ENCODE results near the gene FOXP1. TPM values are rescaled to one million over a fixed set of nuclear protein-coding genes. Genes with fewer than 3 reads are reported as not detected.

Gene FOXP1
- total and polyA plus RNA-seq, 2 of the 8 experiments (the other 6 are each of a cell fraction or from before 2014, with no cell fraction given): 13.9 to 25.4 TPM

DNA sequence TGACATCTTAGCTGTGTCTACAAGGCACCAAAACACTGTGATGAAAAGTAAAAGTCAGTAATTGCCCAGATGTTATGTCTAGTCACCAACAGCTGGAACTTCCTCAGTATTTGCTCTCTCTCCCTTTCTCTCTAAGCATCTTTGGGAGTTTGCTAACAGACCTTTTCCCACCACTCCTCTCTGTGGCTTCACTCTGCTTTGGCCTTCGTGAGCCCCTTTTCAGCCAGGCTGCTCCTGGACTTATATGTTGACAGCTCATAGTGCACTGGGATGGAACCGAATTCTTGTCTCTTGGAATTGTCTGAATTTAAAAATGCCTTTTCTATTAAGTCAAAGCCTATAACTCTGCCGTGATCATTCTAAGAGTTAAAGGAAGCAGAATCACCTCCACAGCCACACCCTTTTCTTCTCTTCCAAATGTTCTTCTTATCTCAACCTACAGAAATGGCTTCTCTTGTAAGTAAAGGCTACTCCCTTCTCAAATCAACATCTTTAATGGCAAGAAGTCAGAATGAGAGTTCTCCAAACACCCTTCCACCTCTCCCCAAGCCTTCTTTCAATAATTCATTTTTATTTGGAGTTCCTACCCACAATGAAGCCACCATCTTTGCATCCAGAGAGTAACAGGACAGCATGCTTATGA, 17.2 kb upstream of the FOXP1 start (continued):
- TF ChIP-seq NANOG (IDR thresholded peaks at IDR 0.05; ENCODE audit: insufficient read depth, low read depth, low read length, poor library complexity, severe bottlenecking): no peak

Data from H1 (cell line).